RWPE2 (cell line): Measurements from ENCODE around the gene RERE.
A peak's percentile ranks its signal among the peaks of the same experiment; 100 is the strongest.

Source experiments
- ATAC-seq: fragments of 200-7000 bp; cut with Tn5 transposase; 3 replicates; pipeline ENCODE4 v1.9.1; 2021; ENCODE audit warnings: low read depth
- DNase-seq: peaks from one replicate; pipeline ENCODE4 v3.0.0-alpha.2; 2020; ENCODE audit warnings: low spot score
- H3K27ac ChIP-seq: fragments of 450-650 bp; 2 replicates; pipeline ENCODE4 v1.5.1; 2017; ENCODE audit warnings: mild to moderate bottlenecking; ENCODE audit not compliant: poor library complexity, severe bottlenecking
- H3K27me3 ChIP-seq: fragments of 250-450 bp; sonication (Bioruptor Pico); 2 replicates; pipeline ENCODE4 v1.5.1; 2021; ENCODE audit warnings: mild to moderate bottlenecking, moderate library complexity; ENCODE audit not compliant: insufficient read depth, poor library complexity, severe bottlenecking
- H3K36me3 ChIP-seq: fragments of 250-450 bp; sonication (Bioruptor Pico); 2 replicates; pipeline ENCODE4 v1.5.1; 2020; ENCODE audit warnings: low read depth, mild to moderate bottlenecking, moderate library complexity
- H3K4me1 ChIP-seq: fragments of 250-450 bp; sonication (Bioruptor Pico); 2 replicates; pipeline ENCODE4 v1.5.1; 2021; ENCODE audit warnings: mild to moderate bottlenecking, moderate library complexity; ENCODE audit not compliant: insufficient read depth, poor library complexity, severe bottlenecking
- H3K4me3 ChIP-seq: fragments of 250-450 bp; sonication (Bioruptor Pico); 2 replicates; pipeline ENCODE4 v1.5.1; 2021; ENCODE audit warnings: mild to moderate bottlenecking, moderate library complexity; ENCODE audit not compliant: severe bottlenecking
- H3K9me3 ChIP-seq: fragments of 250-450 bp; sonication (Bioruptor Pico); 2 replicates; pipeline ENCODE4 v1.5.1; 2021; ENCODE audit warnings: mild to moderate bottlenecking, moderate library complexity; ENCODE audit not compliant: severe bottlenecking
- CTCF ChIP-seq: fragments of 450-650 bp; IDR thresholded peaks from one replicate; pipeline ENCODE4 v1.5.1; 2017; ENCODE audit warnings: mild to moderate bottlenecking, moderate library complexity; ENCODE audit not compliant: poor library complexity, severe bottlenecking

Gene RERE

GRCh38 chr1:8412183-8412831 is 405.1 kb downstream of the RERE start:
- H3K4me1 ChIP-seq, result peaks cover 18% of the 10 kb centered on the region
- no peak overlapping the region for H3K4me3 ChIP-seq
- no peaks in the 10 kb centered on the region for H3K9me3 ChIP-seq
- DNase-seq (no peak), ATAC-seq (peak; percentile 55; the same call in 2 of the 3 replicates)
- H3K27ac ChIP-seq, result peak overlapping the region; percentile 10
- no peaks in the 10 kb centered on the region for H3K27me3 ChIP-seq
- H3K36me3 ChIP-seq, result peaks cover 18% of the 10 kb centered on the region
- no peak for TF ChIP-seq CTCF

- TF ChIP-seq CTCF, result no peak
- H3K36me3 ChIP-seq, result peaks cover 16% of the 10 kb centered on the region
- no peaks in the 10 kb centered on the region for H3K27me3 ChIP-seq
- ATAC-seq, result no peak
- no peak overlapping the region for H3K4me3 ChIP-seq
- peak overlapping the region; percentile 10 for H3K27ac ChIP-seq
- H3K4me1 ChIP-seq, result peaks cover 18% of the 10 kb centered on the region
- no peaks in the 10 kb centered on the region for H3K9me3 ChIP-seq
- no peak for DNase-seq
Observed at GRCh38 chr1:8411803-8412182, 405.6 kb downstream of the RERE start.

- Histone ChIP-seq H3K27ac (no peak overlapping the region), H3K4me3 (no peak overlapping the region), H3K9me3 (no peaks in the 10 kb centered on the region), H3K4me1 (peaks cover 18% of the 10 kb centered on the region), H3K36me3 (peaks cover 20% of the 10 kb centered on the region), H3K27me3 (no peaks in the 10 kb centered on the region)
- ATAC-seq (no peak), DNase-seq (no peak)
- no peak for TF ChIP-seq CTCF
Observed at GRCh38 chr1:8410791-8411190, 406.6 kb downstream of the RERE start.

GRCh38 chr1:8409606-8410005 is 407.8 kb downstream of the RERE start:
- ATAC-seq (no peak), DNase-seq (no peak)
- no peak for TF ChIP-seq CTCF
- H3K36me3 ChIP-seq, result peaks cover 18% of the 10 kb centered on the region
- H3K4me1 ChIP-seq, result peaks cover 18% of the 10 kb centered on the region
- H3K9me3 ChIP-seq, result no peaks in the 10 kb centered on the region
- H3K27me3 ChIP-seq, result no peaks in the 10 kb centered on the region
- no peak overlapping the region for H3K27ac ChIP-seq
- H3K4me3 ChIP-seq, result no peak overlapping the region

- H3K27ac ChIP-seq, result no peak overlapping the region
- H3K4me3 ChIP-seq, result no peak overlapping the region
Observed at GRCh38 chr1:8409106-8409505, 408.3 kb downstream of the RERE start.

More at GRCh38 chr1:8409106-8409505, 408.3 kb downstream of the RERE start:
- no peaks in the 10 kb centered on the region for H3K27me3 ChIP-seq
- H3K9me3 ChIP-seq, result no peaks in the 10 kb centered on the region
- H3K4me1 ChIP-seq, result peaks cover 18% of the 10 kb centered on the region
- H3K36me3 ChIP-seq, result peaks cover 18% of the 10 kb centered on the region
- TF ChIP-seq CTCF, result peak; percentile 53
- DNase-seq (no peak), ATAC-seq (peak; percentile 82)
